Measurements from ENCODE around the gene PEA15. TPM values are rescaled to one million over a fixed set of nuclear protein-coding genes. Genes with fewer than 3 reads are reported as not detected.

The PEA15 gene
- total RNA-seq, 1 donor from 2014 or later, result 11.3 TPM

GRCh38 chr1:160236806-160237205 is 31.6 kb downstream of the PEA15 start:
- no peak for DNase-seq (ENCODE audit: low spot score)
- ATAC-seq, result no peak

DNA sequence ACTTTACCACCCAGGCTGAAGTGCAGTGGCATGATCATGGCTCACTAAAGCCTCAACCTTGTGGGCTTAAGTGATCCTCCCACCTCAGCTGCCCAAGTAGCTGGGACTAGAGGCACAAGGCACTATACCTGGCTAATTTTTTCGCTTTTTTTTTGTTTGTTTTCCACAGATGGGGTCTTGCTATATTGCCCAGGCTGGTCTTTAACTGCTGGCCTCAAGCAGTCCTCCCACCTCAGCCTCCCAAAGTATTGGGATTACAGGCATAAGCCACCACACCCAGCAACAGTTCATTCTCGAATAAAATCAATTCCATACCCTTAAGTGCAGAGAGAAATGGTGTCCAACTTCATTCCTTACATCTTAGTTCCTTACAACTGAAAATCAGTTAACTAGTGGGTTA is 32.4 kb downstream of the PEA15 start:
- no peak for ATAC-seq
- no peak for DNase-seq (ENCODE audit: low spot score)

- DNase-seq (ENCODE audit: low spot score) (peak; percentile 88), ATAC-seq (peak; percentile 85)
These were observed 33.2 kb downstream of the PEA15 start for GRCh38 chr1:160238408-160238807.

DNA sequence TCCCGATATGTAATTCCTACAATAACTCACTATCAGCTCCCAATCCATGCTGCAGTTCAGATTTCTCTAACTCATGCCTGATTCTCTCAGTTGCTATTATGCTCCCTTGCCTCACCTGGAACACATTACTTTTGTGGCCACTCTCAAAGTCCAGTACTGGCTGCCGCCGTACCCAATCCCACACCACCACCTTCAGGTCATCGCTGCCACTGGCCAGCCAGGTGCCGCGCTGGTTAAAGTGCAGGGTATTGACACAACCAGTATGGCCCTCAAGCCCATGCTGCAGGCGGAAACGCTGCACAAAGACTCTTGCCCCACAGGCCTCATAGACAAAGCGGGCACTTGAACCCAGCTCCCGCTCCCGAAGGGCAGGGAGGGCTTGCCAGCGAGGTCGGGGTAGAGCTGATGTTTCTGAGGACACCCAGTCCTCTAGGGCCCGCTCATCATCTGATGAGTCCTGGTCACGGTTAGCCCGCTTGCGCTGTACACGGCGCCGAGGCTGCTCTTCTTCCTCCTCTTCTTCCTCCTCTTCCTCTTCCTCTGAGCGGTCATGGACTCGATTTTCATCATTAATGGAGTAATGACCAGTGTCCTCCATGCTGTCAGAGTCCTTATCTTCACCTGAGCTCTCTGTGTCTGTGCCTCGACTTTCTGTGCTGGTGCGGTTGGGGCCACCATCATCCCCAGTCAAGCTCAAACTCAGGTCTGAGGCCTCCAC is 34.6 kb downstream of the PEA15 start:
- peak; percentile 82 for ATAC-seq
- peak; percentile 68 for DNase-seq (ENCODE audit: low spot score)

DNA sequence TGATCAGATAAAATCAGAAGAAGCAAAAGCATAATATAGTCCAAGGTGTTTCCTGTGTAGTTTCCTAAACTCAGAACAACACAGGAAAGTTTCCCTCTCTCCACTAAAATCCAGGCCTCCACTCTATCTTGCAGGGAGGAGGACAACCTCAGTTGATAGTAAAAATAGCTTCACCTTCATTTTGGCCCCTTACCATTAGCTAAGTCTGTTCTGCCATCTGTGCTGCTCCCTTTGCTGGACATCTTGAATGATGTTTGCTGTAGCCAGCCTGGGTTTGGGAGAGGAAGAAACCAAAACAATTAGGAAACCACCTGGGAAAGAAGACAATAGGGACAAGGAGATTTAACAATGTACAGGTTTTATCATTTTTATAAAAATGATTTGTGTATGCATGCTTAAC is 38.6 kb downstream of the PEA15 start:
- DNase-seq (ENCODE audit: low spot score) (no peak), ATAC-seq (no peak)

DNA sequence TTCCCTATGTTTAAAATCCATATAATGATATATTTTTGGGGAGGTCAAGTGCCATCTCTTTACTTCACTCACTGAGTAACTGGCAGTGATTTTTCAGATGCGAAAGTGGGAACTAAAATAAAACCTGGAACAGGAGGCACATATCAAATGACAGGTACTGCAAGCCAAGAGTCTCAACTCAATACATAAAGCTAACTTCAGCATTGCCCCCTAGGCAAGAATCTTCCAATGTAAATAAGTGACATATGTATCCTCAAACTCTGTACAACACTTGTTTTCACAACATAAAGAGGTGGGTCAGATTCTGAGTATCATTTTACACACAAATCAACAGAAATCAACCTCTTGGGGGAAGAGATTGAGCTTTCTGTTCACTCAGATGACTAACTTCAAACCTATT is 39.0 kb downstream of the PEA15 start:
- ATAC-seq (no peak), DNase-seq (ENCODE audit: low spot score) (no peak)

DNA sequence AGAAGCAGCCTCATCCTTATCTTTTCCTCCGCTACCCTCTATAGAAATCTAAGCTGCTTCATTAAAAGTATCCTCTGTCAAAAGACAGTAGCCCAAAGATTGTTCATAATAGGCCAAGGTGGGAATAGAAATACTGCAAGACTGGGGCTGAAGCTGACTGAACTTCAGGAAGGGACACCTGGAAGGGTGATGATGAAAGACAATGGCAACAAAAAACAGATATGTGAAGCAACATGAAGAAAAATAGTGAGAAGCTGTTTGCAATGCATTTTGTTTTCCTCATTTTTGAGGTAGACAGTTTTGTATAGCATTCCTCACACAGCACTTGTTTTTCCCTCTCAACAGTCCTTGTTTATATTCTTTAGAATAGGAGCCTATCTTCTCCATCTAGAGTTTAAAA is 40.2 kb downstream of the PEA15 start:
- ATAC-seq (no peak), DNase-seq (ENCODE audit: low spot score) (no peak)

DNA sequence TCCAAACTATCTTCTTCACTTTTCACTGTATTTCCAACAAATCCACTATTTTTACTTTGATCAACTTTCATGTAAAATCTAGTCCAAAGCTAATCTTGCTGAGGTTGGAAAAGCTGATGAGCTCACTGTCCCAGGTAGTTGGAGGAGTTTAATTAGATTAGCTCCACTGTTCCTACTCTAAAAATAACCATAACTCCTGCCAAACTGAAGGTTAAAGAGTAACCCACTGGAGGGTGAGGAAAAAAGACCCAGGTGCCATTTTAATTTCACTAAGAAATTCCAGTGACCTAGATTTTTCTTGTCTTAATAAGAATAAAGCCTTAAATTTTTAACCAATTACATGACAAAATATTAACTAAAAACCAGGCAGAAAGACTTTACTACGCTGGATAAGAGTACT is 41.9 kb downstream of the PEA15 start:
- DNase-seq (ENCODE audit: low spot score), result no peak
- peak; percentile 71 for ATAC-seq

DNA sequence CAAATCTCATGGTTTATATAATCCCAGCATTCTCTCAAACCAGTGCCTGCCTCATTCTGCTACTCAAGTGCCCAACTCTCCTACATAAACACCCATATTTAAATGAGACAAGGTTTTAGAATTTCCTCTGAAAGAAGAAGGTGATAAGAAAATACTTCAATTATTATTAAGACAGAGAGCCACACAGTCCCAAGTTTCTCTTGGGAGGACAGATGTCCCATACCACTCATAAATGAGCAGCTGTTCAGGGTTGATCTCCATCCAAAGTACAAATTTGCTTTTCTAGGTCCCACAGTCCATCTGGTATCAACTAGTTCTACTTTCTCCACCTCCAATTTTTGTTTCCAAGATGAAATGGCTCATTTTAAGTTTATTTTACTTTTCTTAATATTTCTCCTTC is 45.8 kb downstream of the PEA15 start:
- ATAC-seq (peak; percentile 72), DNase-seq (ENCODE audit: low spot score) (no peak)

- DNase-seq (ENCODE audit: low spot score) (peak; percentile 71), ATAC-seq (peak; percentile 94)
These were observed 46.7 kb downstream of the PEA15 start for GRCh38 chr1:160251687-160252526.

- no peak for ATAC-seq
These were observed 50.7 kb downstream of the PEA15 start for GRCh38 chr1:160255781-160256300.

DNA sequence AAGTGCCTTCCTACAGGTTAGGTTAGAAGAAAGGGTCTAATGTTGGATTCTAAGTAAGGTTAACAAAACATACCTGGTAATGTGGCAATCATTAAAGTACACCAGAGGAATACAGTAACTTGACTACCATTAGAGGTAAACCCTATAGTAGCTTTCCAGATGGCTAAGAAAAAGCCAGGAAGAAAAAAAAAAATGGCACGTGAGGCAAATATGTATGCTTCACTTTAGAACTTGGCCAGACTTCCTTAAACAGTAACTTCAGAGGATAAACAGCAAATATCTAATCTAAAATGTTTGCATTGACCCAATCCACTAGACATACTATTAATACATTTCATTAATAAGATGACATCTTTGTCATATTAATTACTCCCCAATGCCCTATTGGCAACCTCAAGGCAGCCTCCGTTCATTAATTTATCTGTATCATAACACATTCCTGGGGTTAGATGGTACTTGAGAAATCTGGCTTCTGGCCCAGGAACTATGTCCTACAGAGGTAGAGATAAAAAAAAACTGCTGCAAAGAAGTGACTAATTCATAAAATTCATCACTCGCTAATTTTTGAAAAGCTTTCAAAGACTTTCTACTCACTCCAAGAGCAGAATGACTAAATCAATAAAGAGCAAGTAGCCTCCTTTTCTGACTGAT is 51.3 kb downstream of the PEA15 start:
- ATAC-seq (no peak), DNase-seq (ENCODE audit: low spot score) (no peak)

More at GRCh38 chr1:160255781-160256300, 50.7 kb downstream of the PEA15 start:
- DNase-seq (ENCODE audit: low spot score), result no peak

GRCh38 chr1:160257411-160258015 is 52.3 kb downstream of the PEA15 start:
- DNase-seq (ENCODE audit: low spot score) (no peak), ATAC-seq (no peak)

GRCh38 chr1:160258177-160258798 is 53.1 kb downstream of the PEA15 start:
- no peak for ATAC-seq

GRCh38 chr1:160260406-160261382 is 55.5 kb downstream of the PEA15 start:
- no peak for ATAC-seq

More at GRCh38 chr1:160258177-160258798, 53.1 kb downstream of the PEA15 start:
- DNase-seq (ENCODE audit: low spot score), result no peak

GRCh38 chr1:160261556-160261892 is 56.3 kb downstream of the PEA15 start:
- ATAC-seq (peak; percentile 47), DNase-seq (ENCODE audit: low spot score) (no peak)

More at GRCh38 chr1:160260406-160261382, 55.5 kb downstream of the PEA15 start:
- DNase-seq (ENCODE audit: low spot score), result no peak

- DNase-seq (ENCODE audit: low spot score) (peak; percentile 99), ATAC-seq (peak; percentile 89)
These were observed 57.0 kb downstream of the PEA15 start, which contains the start of gene DCAF8 for GRCh38 chr1:160261893-160262794. Gene DCAF8, minus strand, starts transcription at chr1:160262549. Its CDS starts 18,541 bp downstream, at chr1:160244008.

DNA sequence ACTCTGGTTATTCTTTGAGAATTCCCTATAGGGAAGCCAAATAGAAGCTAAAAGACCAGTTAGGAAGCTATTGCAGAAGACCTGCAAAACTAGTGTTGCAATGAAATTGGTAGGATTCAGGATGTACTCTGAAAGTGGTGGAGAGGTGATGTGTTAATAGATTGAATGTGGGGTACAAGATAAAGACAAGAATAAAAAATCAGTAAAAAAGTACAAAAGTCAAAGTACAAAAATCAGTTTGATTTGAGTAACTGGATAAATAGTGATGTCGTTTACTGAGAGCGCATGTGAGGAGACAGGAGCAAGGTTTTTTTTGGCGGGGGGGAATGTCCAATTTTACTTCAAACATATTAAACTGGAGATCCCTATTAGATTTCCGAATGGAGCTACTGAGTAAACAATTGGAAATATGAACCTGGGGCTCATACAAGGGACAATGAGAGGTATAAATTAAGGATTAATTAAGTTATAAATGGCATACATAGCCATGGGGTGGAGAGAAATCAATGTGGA is 59.7 kb downstream of the PEA15 start:
- DNase-seq (ENCODE audit: low spot score) (peak; percentile 51), ATAC-seq (peak; percentile 31)
